ENCODE measurements around the gene CRP.

GRCh38 chr1:159719990-159720389 lies 5.6 kb upstream of the CRP start:
- TF ChIP-seq CTCF (IDR thresholded peaks at IDR 0.05), result no peak
- no peak for TF ChIP-seq POLR2A (IDR thresholded peaks at IDR 0.05)
